Gastrocnemius medialis (tissue), 4 donors: ENCODE measurements around the gene ARHGAP32. TPM values are rescaled to one million over a fixed set of nuclear protein-coding genes. Genes with fewer than 3 reads are reported as not detected.

ENCODE experiments used
- ATAC-seq, 2 donors: fragments of 150-250 bp; one replicate each; pipeline ENCODE4 v1.9.1; 2016
- DNase-seq, 2 donors: peaks; one replicate each; pipeline ENCODE4 v3.0.0-alpha.2; 2019
- H3K27ac ChIP-seq, 4 donors: fragments of 200-600 bp; sonication (generic); 1 replicate in 1 of 4; 2 replicates in 3 of 4; pipeline ENCODE4 v1.5.1; 2016 to 2018; ENCODE audit warnings: mild to moderate bottlenecking in 2 of 4, moderate library complexity in 1 of 4
- H3K27me3 ChIP-seq, 3 donors: fragments of 200-600 bp; sonication (generic) in 2 of 3; 1 replicate in 1 of 3; 2 replicates in 2 of 3; pipeline versions ENCODE4 v1.5.1 to v1.6.0; 2016 to 2019; ENCODE audit warnings: mild to moderate bottlenecking in 1 of 3, moderate library complexity in 1 of 3
- H3K36me3 ChIP-seq, 2 donors: fragments of 200-600 bp; sonication (generic) in 1 of 2; one replicate each; pipeline ENCODE4 v1.5.1; 2017 to 2018
- H3K4me1 ChIP-seq, 2 donors: fragments of 200-600 bp; sonication (generic) in 1 of 2; one replicate each; pipeline ENCODE4 v1.5.1; 2016 to 2017; ENCODE audit warnings: mild to moderate bottlenecking in 2 of 2
- H3K4me3 ChIP-seq, 4 donors: fragments of 200-600 bp; sonication (generic) in 3 of 4; 1 replicate in 1 of 4; 2 replicates in 3 of 4; pipeline ENCODE4 v1.5.1; 2016 to 2019; ENCODE audit warnings: mild to moderate bottlenecking in 2 of 4
- H3K9me3 ChIP-seq, 3 donors: fragments of 200-600 bp; sonication (generic) in 2 of 3; 1 replicate in 1 of 3; 2 replicates in 2 of 3; pipeline ENCODE4 v1.5.1; 2016 to 2019
- POLR2A ChIP-seq, 2 donors: fragments of 450-650 bp; IDR thresholded peaks; one replicate each; pipeline ENCODE4 v1.6.1; 2017; ENCODE audit warnings: antibody characterized with exemption in 2 of 2, mild to moderate bottlenecking in 2 of 2, moderate library complexity in 2 of 2
- in situ Hi-C, 4 donors: fragments of 200-750 bp; cut with MboI; loops; one replicate each; pipeline versions ENCODE4 v1.15.0 to v1.8.0; 2017; ENCODE audit warnings: low sequenced_read_pairs in 4 of 4
- intact Hi-C: fragments of 100-400 bp; cut with DNase I; formaldehyde crosslinking; loops from one replicate; pipeline ENCODE4 v1.15.1; 2023; ENCODE audit warnings: low total_unique reads
- total RNA-seq, 4 donors: library from RNA; depleted of rRNA; stranded (reverse); fragments of >200 nt; gene quantifications; one replicate each; pipeline versions ENCODE4 v1.1.0 to v1.2.3, GENCODE V29; 2016
- TF ChIP-seq, protein P1 (sequence below), 5 experiments: fragments of 450-650 bp in 3 of 5; fragments of 200-600 bp in 2 of 5; sonication (generic) in 2 of 5; IDR thresholded peaks in 4 of 5; conservative IDR thresholded peaks in 1 of 5; 1 replicate in 4 of 5; 2 replicates in 1 of 5; pipeline ENCODE4 v1.5.1; 2016 to 2019; ENCODE audit warnings: antibody characterized with exemption in 5 of 5, mild to moderate bottlenecking in 3 of 5, moderate library complexity in 3 of 5

The ARHGAP32 gene
- total RNA-seq, 4 donors from 2014 or later = 5.6 to 17.0 (median 7.8) TPM

- no peaks in the 10 kb centered on the region for H3K27me3 ChIP-seq
- H3K36me3 ChIP-seq = no peaks in the 10 kb centered on the region
- in situ Hi-C loops = loop anchor here in 1 of 4 donors (25.0 kb wide), 1 partner anchor 88 kb away; no protein-coding TSS in a partner anchor
- intact Hi-C loops = no loop called here
- no peaks in the 10 kb centered on the region for H3K9me3 ChIP-seq
- DNase-seq = no peak
- H3K4me1 ChIP-seq = no peaks in the 10 kb centered on the region
- TF ChIP-seq, protein P1, sequence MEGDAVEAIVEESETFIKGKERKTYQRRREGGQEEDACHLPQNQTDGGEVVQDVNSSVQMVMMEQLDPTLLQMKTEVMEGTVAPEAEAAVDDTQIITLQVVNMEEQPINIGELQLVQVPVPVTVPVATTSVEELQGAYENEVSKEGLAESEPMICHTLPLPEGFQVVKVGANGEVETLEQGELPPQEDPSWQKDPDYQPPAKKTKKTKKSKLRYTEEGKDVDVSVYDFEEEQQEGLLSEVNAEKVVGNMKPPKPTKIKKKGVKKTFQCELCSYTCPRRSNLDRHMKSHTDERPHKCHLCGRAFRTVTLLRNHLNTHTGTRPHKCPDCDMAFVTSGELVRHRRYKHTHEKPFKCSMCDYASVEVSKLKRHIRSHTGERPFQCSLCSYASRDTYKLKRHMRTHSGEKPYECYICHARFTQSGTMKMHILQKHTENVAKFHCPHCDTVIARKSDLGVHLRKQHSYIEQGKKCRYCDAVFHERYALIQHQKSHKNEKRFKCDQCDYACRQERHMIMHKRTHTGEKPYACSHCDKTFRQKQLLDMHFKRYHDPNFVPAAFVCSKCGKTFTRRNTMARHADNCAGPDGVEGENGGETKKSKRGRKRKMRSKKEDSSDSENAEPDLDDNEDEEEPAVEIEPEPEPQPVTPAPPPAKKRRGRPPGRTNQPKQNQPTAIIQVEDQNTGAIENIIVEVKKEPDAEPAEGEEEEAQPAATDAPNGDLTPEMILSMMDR (IDR thresholded peaks at IDR 0.05 in 4 of 5, conservative IDR thresholded peaks at IDR 0.05 in 1 of 5) = no peak
- no peak for TF ChIP-seq POLR2A (IDR thresholded peaks at IDR 0.05)
- no peak overlapping the region for H3K27ac ChIP-seq
- no peak for ATAC-seq
- no peak overlapping the region for H3K4me3 ChIP-seq
Measured at GRCh38 chr11:129048911-129049310, 143.2 kb downstream of the ARHGAP32 start.

GRCh38 chr11:129045150-129045549, 147.0 kb downstream of the ARHGAP32 start:
- Histone ChIP-seq H3K36me3 (no peaks in the 10 kb centered on the region), H3K27ac (no peak overlapping the region), H3K4me3 (no peak overlapping the region), H3K27me3 (no peaks in the 10 kb centered on the region), H3K4me1 (no peaks in the 10 kb centered on the region), H3K9me3 (no peaks in the 10 kb centered on the region)
- in situ Hi-C loops = loop anchor here in 1 of 4 donors (25.0 kb wide), 1 partner anchor 92 kb away; no protein-coding TSS in a partner anchor
- no peak for ATAC-seq
- intact Hi-C loops = no loop called here
- no peak for TF ChIP-seq POLR2A (IDR thresholded peaks at IDR 0.05)
- DNase-seq = no peak

GRCh38 chr11:129042503-129042902, 149.6 kb downstream of the ARHGAP32 start:
- H3K9me3 ChIP-seq = no peaks in the 10 kb centered on the region
- DNase-seq = no peak
- no peak for ATAC-seq
- H3K27me3 ChIP-seq = no peaks in the 10 kb centered on the region
- intact Hi-C loops (no loop called here), in situ Hi-C loops (loop anchor here in 1 of 4 donors (25.0 kb wide), 1 partner anchor 95 kb away; no protein-coding TSS in a partner anchor)
- no peak overlapping the region for H3K4me3 ChIP-seq
- H3K4me1 ChIP-seq = no peaks in the 10 kb centered on the region
- H3K36me3 ChIP-seq = no peaks in the 10 kb centered on the region
- H3K27ac ChIP-seq = no peak overlapping the region
- TF ChIP-seq POLR2A (IDR thresholded peaks at IDR 0.05) = no peak
- TF ChIP-seq, protein P1 (IDR thresholded peaks at IDR 0.05 in 4 of 5, conservative IDR thresholded peaks at IDR 0.05 in 1 of 5) = no peak

GRCh38 chr11:129041611-129042018, 150.5 kb downstream of the ARHGAP32 start:
- Histone ChIP-seq H3K36me3 (no peaks in the 10 kb centered on the region), H3K4me1 (no peaks in the 10 kb centered on the region), H3K4me3 (no peak overlapping the region), H3K27me3 (no peaks in the 10 kb centered on the region), H3K27ac (no peak overlapping the region), H3K9me3 (no peaks in the 10 kb centered on the region)
- in situ Hi-C loops = loop anchor here in 1 of 4 donors (25.0 kb wide), 1 partner anchor 96 kb away; no protein-coding TSS in a partner anchor
- intact Hi-C loops = no loop called here
- ATAC-seq = no peak
- no peak for DNase-seq
- TF ChIP-seq, protein P1 (IDR thresholded peaks at IDR 0.05 in 4 of 5, conservative IDR thresholded peaks at IDR 0.05 in 1 of 5) = no peak
- no peak for TF ChIP-seq POLR2A (IDR thresholded peaks at IDR 0.05)

DNA sequence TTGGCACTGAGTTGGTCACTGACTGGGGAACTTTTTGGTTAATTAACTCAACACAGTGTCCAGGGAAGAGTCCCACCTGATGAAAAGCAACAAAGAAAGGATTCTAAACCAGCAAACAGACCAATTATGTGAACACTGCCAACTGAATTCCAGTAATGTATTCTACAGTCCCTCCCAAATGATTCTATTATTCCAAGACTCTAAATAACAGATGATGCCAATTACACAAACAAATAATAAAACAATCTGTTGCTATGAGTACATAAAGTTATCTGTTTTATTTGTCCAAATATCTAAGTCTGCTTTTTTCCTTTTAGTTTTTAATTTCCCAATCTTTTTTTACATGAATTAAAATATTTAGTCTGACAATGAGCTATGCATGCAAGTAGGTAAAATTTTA, 151.2 kb downstream of the ARHGAP32 start:
- H3K9me3 ChIP-seq = no peaks in the 10 kb centered on the region
- ATAC-seq (no peak), DNase-seq (no peak)
- H3K4me3 ChIP-seq = no peak overlapping the region
- in situ Hi-C loops = loop anchor here in 1 of 4 donors (25.0 kb wide), 1 partner anchor 96 kb away; no protein-coding TSS in a partner anchor
- H3K4me1 ChIP-seq = no peaks in the 10 kb centered on the region
- TF ChIP-seq POLR2A (IDR thresholded peaks at IDR 0.05) = no peak
- TF ChIP-seq, protein P1 (IDR thresholded peaks at IDR 0.05 in 4 of 5, conservative IDR thresholded peaks at IDR 0.05 in 1 of 5) = no peak
- intact Hi-C loops = no loop called here
- no peaks in the 10 kb centered on the region for H3K27me3 ChIP-seq
- no peak overlapping the region for H3K27ac ChIP-seq
- no peaks in the 10 kb centered on the region for H3K36me3 ChIP-seq
